Activated CD8-positive, alpha-beta T cell treated with anti-CD3 and anti-CD28 coated beads for 36 hours (primary cell): ENCODE results near the gene CIAO1. TPM values are rescaled to one million over a fixed set of nuclear protein-coding genes. Genes with fewer than 3 reads are reported as not detected.
"Not testable (repeated sequence)": the region's sequence is repeated elsewhere in the genome, so short reads cannot be mapped to it uniquely, and the experiment has no call there.

Experiments used
- ATAC-seq: fragments of 200-7000 bp; cut with Tn5 transposase; one replicate; pipeline ENCODE4 v1.10.0; 2021; ENCODE audit warnings: mild to moderate bottlenecking, moderate library complexity
- CTCF ChIA-PET: fragments of 350-600 bp; sonication (Branson Sonifier 250); formaldehyde crosslinking; loops from one replicate; lab custom pipeline; 2021; ENCODE audit warnings: antibody characterized with exemption; lab: Charles Lee
- POLR2A ChIA-PET: fragments of 350-600 bp; sonication (Branson Sonifier 250); formaldehyde crosslinking; loops from one replicate; lab custom pipeline; 2021; ENCODE audit warnings: antibody characterized with exemption; lab: Charles Lee
- DNase-seq: peaks from one replicate; pipeline ENCODE4 v3.0.0-alpha.2; 2020
- H3K27ac Mint-ChIP-seq: one replicate; pipeline ENCODE4 v1.8.0; 2021; ENCODE audit warnings: mild to moderate bottlenecking, mixed read lengths
- H3K27me3 Mint-ChIP-seq: one replicate; pipeline ENCODE4 v1.8.0; 2021; ENCODE audit warnings: mixed read lengths
- H3K36me3 Mint-ChIP-seq: one replicate; pipeline ENCODE4 v1.8.0; 2021; ENCODE audit warnings: low read depth, mixed read lengths
- H3K4me1 Mint-ChIP-seq: one replicate; pipeline ENCODE4 v1.8.0; 2021; ENCODE audit warnings: low read depth, mixed read lengths
- H3K4me3 Mint-ChIP-seq: one replicate; pipeline ENCODE4 v1.8.0; 2021; ENCODE audit warnings: mild to moderate bottlenecking, moderate library complexity, mixed read lengths
- H3K9me3 Mint-ChIP-seq: one replicate; pipeline ENCODE4 v1.8.0; 2021; ENCODE audit warnings: mixed read lengths
- intact Hi-C: fragments of 100-400 bp; cut with micrococcal nuclease; formaldehyde crosslinking; loops from one replicate; pipeline ENCODE4 v1.10.0; 2022
- total RNA-seq, 2 experiments: library from RNA; stranded (reverse); gene quantifications; one replicate each; pipeline ENCODE4 v1.2.3, GENCODE V29; 2021
- TF ChIP-seq, protein P1 (sequence below): fragments of 200-600 bp; IDR thresholded peaks from one replicate; pipeline ENCODE4 v1.8.0; 2022; ENCODE audit warnings: antibody characterized with exemption, mild to moderate bottlenecking

Gene CIAO1
- 10 to 100 TPM; 72.1 to 72.3 TPM for total RNA-seq

DNA sequence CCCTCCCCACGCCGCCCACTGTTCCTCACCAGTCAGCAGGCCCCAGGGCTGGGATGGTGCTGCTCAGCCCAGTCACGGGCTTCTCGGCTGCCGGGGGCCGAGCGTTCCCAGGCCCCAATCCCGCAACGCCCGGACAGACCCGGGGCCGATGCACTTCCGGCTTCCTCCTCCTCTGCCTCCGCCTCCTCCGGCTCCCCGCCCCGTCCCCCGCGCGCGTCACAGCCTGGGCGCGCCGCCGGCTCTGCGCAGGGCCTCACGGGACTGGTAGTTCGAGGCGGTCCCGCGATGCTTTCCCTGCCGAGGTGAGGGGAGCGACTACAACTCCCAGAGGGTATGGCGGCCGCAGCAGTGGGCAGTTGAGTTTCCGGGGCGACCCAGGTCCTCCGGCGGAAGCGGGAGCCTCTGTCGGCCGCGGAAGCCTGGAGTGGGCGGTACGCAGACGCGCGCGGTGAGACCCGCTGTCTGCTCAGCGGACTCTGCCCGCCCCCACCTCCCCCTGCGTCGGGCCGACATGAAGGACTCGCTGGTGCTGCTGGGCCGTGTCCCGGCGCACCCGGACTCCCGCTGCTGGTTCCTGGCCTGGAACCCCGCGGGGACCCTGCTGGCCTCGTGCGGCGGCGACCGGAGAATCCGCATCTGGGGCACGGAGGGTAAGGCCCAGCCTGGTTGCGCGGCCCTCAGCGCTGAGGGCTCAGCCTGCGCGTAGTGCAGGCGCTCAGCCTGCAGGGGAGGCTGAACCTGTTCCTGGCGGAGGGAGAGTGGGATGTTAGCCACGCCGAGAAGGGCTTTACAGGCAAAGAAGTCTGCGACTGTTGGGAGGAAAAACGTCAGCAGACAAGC lies at the start of gene CIAO1, which contains the start of gene TMEM127:
TSS of gene CIAO1 (plus strand) at position 386 of the 840 bp plus-strand sequence. CDS start at position 512, 126 bp downstream.
TSS of gene TMEM127 (minus strand) at position 158 of the 840 bp plus-strand sequence. CDS start 616 bp downstream, outside the sequence.
- peak; percentile 99 for DNase-seq
- Mint-ChIP-seq H3K9me3 (no peaks in the 10 kb centered on the region), H3K4me1 (peaks cover 45% of the 10 kb centered on the region), H3K27ac (peak within 1 kb of the TSS; percentile 94), H3K4me3 (peak within 1 kb of the TSS; percentile 85), H3K36me3 (peaks cover 44% of the 10 kb centered on the region), H3K27me3 (no peaks in the 10 kb centered on the region)
- peak; percentile 95 for ATAC-seq
- intact Hi-C loops, result no loop called here
- CTCF ChIA-PET, result interaction anchor here (0.8 to 2.7 kb wide), 19 partner anchors 10 to 243 kb away, joined by 3 to 12 read pairs (median 5); partner anchors contain the start of genes ADRA2B, ASTL, NCAPH and SNRNP200
- POLR2A ChIA-PET, result interaction anchor here (0.6 to 2.9 kb wide), 10 partner anchors 15 to 271 kb away, joined by 3 to 28 read pairs (median 6); partner anchors contain the start of genes ARID5A, DUSP2, NCAPH and STARD7
- TF ChIP-seq, protein P1, sequence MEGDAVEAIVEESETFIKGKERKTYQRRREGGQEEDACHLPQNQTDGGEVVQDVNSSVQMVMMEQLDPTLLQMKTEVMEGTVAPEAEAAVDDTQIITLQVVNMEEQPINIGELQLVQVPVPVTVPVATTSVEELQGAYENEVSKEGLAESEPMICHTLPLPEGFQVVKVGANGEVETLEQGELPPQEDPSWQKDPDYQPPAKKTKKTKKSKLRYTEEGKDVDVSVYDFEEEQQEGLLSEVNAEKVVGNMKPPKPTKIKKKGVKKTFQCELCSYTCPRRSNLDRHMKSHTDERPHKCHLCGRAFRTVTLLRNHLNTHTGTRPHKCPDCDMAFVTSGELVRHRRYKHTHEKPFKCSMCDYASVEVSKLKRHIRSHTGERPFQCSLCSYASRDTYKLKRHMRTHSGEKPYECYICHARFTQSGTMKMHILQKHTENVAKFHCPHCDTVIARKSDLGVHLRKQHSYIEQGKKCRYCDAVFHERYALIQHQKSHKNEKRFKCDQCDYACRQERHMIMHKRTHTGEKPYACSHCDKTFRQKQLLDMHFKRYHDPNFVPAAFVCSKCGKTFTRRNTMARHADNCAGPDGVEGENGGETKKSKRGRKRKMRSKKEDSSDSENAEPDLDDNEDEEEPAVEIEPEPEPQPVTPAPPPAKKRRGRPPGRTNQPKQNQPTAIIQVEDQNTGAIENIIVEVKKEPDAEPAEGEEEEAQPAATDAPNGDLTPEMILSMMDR, result peak; percentile 18

DNA sequence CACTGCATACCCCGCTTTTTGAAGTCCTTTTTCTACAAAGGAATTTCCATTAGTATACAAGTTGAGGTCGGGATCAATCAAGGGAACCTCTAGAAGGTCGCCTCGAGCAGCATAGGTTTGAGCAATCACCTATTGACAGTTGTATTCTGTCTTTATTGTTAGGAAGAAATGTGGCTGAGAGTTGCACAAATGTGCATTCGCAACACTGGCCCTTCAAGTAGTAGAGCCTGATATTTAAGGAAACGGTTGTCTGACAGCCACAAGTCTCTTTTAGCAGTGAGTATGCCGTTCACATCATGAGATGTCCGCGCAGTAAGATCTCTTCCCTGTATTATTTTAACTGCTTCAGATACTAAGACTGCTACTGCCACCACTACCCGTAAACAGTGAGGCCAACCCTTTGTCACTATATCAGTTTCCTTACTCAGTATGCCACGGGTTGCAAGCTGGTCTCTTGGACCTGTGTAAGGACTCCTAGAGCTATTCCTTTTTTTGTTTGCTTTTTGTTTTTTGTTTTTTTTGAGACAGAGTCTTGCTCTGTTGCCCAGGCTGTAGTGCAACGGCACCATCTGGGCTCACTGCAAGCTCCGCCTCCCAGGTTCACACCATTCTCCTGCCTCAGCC lies 47.4 kb upstream of the CIAO1 start:
- Mint-ChIP-seq H3K4me1 (no peaks in the 10 kb centered on the region), H3K27me3 (no peaks in the 10 kb centered on the region), H3K4me3 (no peak overlapping the region), H3K36me3 (no peaks in the 10 kb centered on the region), H3K27ac (no peak overlapping the region), H3K9me3 (no peaks in the 10 kb centered on the region)
- ChIA-PET POLR2A (no interaction called here), CTCF (no interaction called here)
- intact Hi-C loops, result no loop called here
- TF ChIP-seq, protein P1, result no peak
- ATAC-seq (no peak), DNase-seq (no peak)

DNA sequence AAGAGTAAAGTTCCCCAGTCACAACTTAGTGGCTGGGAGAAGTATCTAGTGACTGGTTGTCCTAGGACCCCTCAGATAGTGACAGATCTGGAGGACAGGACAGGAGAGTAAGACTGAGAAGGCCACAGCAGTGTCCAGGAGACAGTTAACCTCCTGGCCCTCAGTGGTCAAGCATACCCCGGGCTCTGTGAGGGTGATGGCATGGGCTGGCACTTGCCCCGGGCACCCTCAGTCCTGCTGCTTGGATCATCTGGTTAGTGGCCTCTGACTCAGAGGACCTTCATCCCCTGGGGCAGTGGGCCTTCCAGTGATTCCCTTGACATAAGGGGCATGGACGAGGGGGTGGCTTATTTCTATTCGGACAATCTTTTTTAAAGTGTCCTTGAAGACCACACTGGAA lies 46.1 kb upstream of the CIAO1 start:
- ATAC-seq, H3K4me3 Mint-ChIP-seq, POLR2A ChIA-PET, intact Hi-C loops, H3K4me1 Mint-ChIP-seq, DNase-seq, CTCF ChIA-PET, H3K36me3 Mint-ChIP-seq, H3K27ac Mint-ChIP-seq, H3K27me3 Mint-ChIP-seq, H3K9me3 Mint-ChIP-seq: not testable (repeated sequence)

DNA sequence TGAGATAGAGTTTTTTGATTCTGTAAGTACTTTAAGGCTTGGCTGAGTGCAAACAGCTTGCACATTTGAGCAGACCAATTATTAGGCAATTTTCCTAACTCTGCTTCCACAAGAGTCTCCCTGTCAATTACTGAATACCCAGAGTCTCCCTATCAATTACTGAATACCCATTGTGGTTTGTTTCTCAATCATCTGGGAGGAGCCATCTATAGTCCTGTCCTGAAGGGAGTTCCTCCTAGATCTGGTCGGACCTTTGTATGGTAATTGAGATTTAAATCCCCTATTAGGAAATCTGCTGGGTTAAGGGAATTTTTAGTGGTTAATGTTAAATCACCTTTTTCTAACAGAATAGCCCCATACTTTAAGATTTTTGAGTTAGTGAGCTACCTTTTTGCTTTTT lies 44.9 kb upstream of the CIAO1 start:
- H3K27ac Mint-ChIP-seq, H3K36me3 Mint-ChIP-seq, CTCF ChIA-PET, H3K4me1 Mint-ChIP-seq, H3K27me3 Mint-ChIP-seq, ATAC-seq, DNase-seq, intact Hi-C loops, H3K4me3 Mint-ChIP-seq, H3K9me3 Mint-ChIP-seq: not testable (repeated sequence)
- POLR2A ChIA-PET, result interaction anchor here (0.7 kb wide), 1 partner anchor 46 kb away, joined by 3 read pairs; no protein-coding TSS in a partner anchor

DNA sequence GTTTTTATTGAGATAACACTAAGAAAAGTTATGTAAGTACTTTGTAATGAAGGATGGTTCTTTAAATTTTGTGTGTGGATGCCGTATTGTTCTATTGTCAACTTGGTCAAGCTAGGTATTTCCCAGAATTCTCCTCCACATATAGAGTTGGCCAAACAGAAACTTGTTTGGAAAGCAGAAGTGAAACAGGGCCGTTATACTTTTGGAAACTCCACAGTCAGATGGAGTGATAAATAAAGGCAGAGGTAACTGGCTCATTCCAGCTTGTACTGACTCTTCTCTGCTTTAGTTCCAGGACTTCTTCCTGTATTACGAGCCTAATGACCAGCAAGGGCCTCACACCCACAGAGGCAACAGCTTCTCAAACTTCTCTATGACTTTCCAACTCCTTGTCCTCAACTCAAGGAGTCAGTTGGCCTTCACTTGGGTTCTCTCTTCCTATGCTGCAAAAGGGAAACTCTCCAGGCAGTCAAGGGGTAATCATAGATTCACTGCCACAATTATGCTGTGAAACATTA lies 41.0 kb upstream of the CIAO1 start:
- Mint-ChIP-seq H3K27me3 (no peaks in the 10 kb centered on the region), H3K4me1 (peaks cover 11% of the 10 kb centered on the region), H3K27ac (peak overlapping the region; percentile 56), H3K9me3 (no peaks in the 10 kb centered on the region), H3K36me3 (peaks cover 4% of the 10 kb centered on the region), H3K4me3 (no peak overlapping the region)
- ChIA-PET POLR2A (interaction anchor here (0.7 kb wide), 1 partner anchor 17 kb away, joined by 4 read pairs; the partner anchor contains the start of gene STARD7), CTCF (no interaction called here)
- intact Hi-C loops, result no loop called here
- no peak for DNase-seq
- ATAC-seq, result no peak
- TF ChIP-seq, protein P1, result no peak
